Mesenchymal stem cell (in vitro differentiated cells and primary cell): Measurements from ENCODE around the gene PTRHD1.

Source experiments
- DNase-seq: peaks from one replicate; pipeline ENCODE4 v3.0.0-alpha.2; 2013
- H2AFZ ChIP-seq: one replicate; pipeline ENCODE4 v1.6.1; 2013; ENCODE audit warnings: low read depth, mild to moderate bottlenecking, control low read depth, inconsistent platforms, low read length, moderate library complexity
- H2AK5ac ChIP-seq: 2 replicates; pipeline ENCODE4 v1.6.1; 2013; ENCODE audit warnings: low read length, moderate library complexity, mild to moderate bottlenecking, inconsistent platforms; ENCODE audit not compliant: severe bottlenecking
- H2BK120ac ChIP-seq: one replicate; pipeline ENCODE4 v1.6.1; 2013; ENCODE audit warnings: low read depth, mild to moderate bottlenecking, inconsistent platforms, low read length, moderate library complexity
- H2BK12ac ChIP-seq, 2 experiments: one replicate each; pipeline ENCODE4 v1.6.1; 2013; ENCODE audit warnings: inconsistent platforms in 2 of 2, low read length in 2 of 2, mild to moderate bottlenecking in 2 of 2, moderate library complexity in 2 of 2, control low read depth in 1 of 2
- H2BK15ac ChIP-seq: one replicate; pipeline ENCODE4 v1.6.1; 2013; ENCODE audit warnings: mild to moderate bottlenecking, low read depth, inconsistent platforms; ENCODE audit not compliant: poor library complexity, severe bottlenecking
- H2BK5ac ChIP-seq: 2 replicates; pipeline ENCODE4 v1.6.1; 2013; ENCODE audit warnings: low read depth, mild to moderate bottlenecking, low read length, control low read depth, inconsistent platforms; ENCODE audit not compliant: poor library complexity, severe bottlenecking
- H3K14ac ChIP-seq, 2 experiments: one replicate each; pipeline ENCODE4 v1.6.1; 2013; ENCODE audit warnings: inconsistent platforms in 2 of 2, low read length in 2 of 2, control low read depth in 1 of 2, mild to moderate bottlenecking in 1 of 2, moderate library complexity in 1 of 2
- H3K18ac ChIP-seq, 2 experiments: one replicate each; pipeline ENCODE4 v1.6.1; 2013; ENCODE audit warnings: inconsistent platforms in 2 of 2, low read length in 2 of 2, control low read depth in 1 of 2, low read depth in 1 of 2, mild to moderate bottlenecking in 1 of 2
- H3K23ac ChIP-seq, 2 experiments: one replicate each; pipeline ENCODE4 v1.6.1; 2013; ENCODE audit warnings: inconsistent platforms in 2 of 2, low read length in 2 of 2, mild to moderate bottlenecking in 2 of 2, moderate library complexity in 2 of 2, control low read depth in 1 of 2
- H3K27ac ChIP-seq: 2 replicates; pipeline ENCODE4 v1.5.1; 2013; ENCODE audit warnings: mild to moderate bottlenecking, moderate library complexity, low read length, control low read depth, inconsistent platforms; ENCODE audit not compliant: poor library complexity, severe bottlenecking
- H3K27me3 ChIP-seq, 2 experiments: 2 replicates each; pipeline versions ENCODE4 v1.6.1 to v1.7.0; 2013; ENCODE audit warnings: low read length in 2 of 2, mild to moderate bottlenecking in 2 of 2, moderate library complexity in 2 of 2, control low read depth in 1 of 2, inconsistent platforms in 1 of 2; ENCODE audit not compliant: control insufficient read depth in 1 of 2, insufficient read depth in 1 of 2
- H3K36me3 ChIP-seq, 2 experiments: 2 replicates each; pipeline versions ENCODE4 v1.6.1 to v1.7.0; 2013; ENCODE audit warnings: low read length in 2 of 2, control low read depth in 1 of 2, inconsistent platforms in 1 of 2, low read depth in 1 of 2, mild to moderate bottlenecking in 1 of 2; ENCODE audit not compliant: insufficient read depth in 2 of 2, control insufficient read depth in 1 of 2
- H3K4ac ChIP-seq, 2 experiments: one replicate each; pipeline ENCODE4 v1.6.1; 2013; ENCODE audit warnings: inconsistent platforms in 2 of 2, low read length in 2 of 2, mild to moderate bottlenecking in 2 of 2, moderate library complexity in 2 of 2, control low read depth in 1 of 2, low read depth in 1 of 2
- H3K4me1 ChIP-seq: 2 replicates; pipeline ENCODE4 v1.6.1; 2013; ENCODE audit warnings: low read depth, low read length, control low read depth; ENCODE audit not compliant: control insufficient read depth, insufficient read depth
- H3K4me2 ChIP-seq: 2 replicates; pipeline ENCODE4 v1.6.1; 2013; ENCODE audit warnings: low read length, mild to moderate bottlenecking, inconsistent platforms; ENCODE audit not compliant: poor library complexity, severe bottlenecking
- H3K4me3 ChIP-seq, 2 experiments: 2 replicates each; pipeline versions ENCODE4 v1.5.1 to v1.7.0; 2013; ENCODE audit warnings: low read length in 2 of 2, mild to moderate bottlenecking in 2 of 2, control low read depth in 1 of 2, low read depth in 1 of 2; ENCODE audit not compliant: insufficient read depth in 1 of 2
- H3K79me1 ChIP-seq: replicated peaks from 2 replicates; pipeline ENCODE4 v1.6.1; 2013; ENCODE audit warnings: mild to moderate bottlenecking, control low read depth, low read length, inconsistent platforms; ENCODE audit not compliant: poor library complexity, severe bottlenecking
- H3K9ac ChIP-seq: 2 replicates; pipeline ENCODE4 v1.7.0; 2013; ENCODE audit warnings: mild to moderate bottlenecking, low read length, moderate library complexity
- H3K9me3 ChIP-seq: 2 replicates; pipeline ENCODE4 v1.7.0; 2013; ENCODE audit warnings: mild to moderate bottlenecking, low read length; ENCODE audit not compliant: control insufficient read depth
- H4K8ac ChIP-seq: one replicate; pipeline ENCODE4 v1.6.1; 2013; ENCODE audit warnings: inconsistent platforms, mild to moderate bottlenecking, low read length, moderate library complexity
- H4K91ac ChIP-seq: one replicate; pipeline ENCODE4 v1.6.1; 2013; ENCODE audit warnings: mild to moderate bottlenecking, low read length, inconsistent platforms
- WGBS: methylation state at CpG from one replicate; pipeline ENCODE4 v1.1.7; 2013; ENCODE audit warnings: mixed read lengths; 5-methylcytosine and 5-hydroxymethylcytosine counted together

PTRHD1 gene

GRCh38 chr2:24771061-24771460 lies 22.1 kb downstream of the PTRHD1 start:
- Histone ChIP-seq H2BK12ac (no peak overlapping the region), H2AK5ac (no peak overlapping the region), H2BK120ac (no peak overlapping the region), H3K27ac (no peak overlapping the region), H2BK5ac (no peak overlapping the region), H3K18ac (no peak overlapping the region), H3K9me3 (no peaks in the 10 kb centered on the region), H3K4me1 (no peaks in the 10 kb centered on the region), H3K14ac (no peak overlapping the region), H3K4ac (no peak overlapping the region), H3K27me3 (no peaks in the 10 kb centered on the region), H3K23ac (no peak overlapping the region), H3K36me3 (peaks cover 10 to 12% of the 10 kb centered on the region in 2 experiments), H2AFZ (no peak overlapping the region), H3K9ac (no peak overlapping the region), H3K4me2 (no peak overlapping the region), H3K79me1 (no peaks in the 10 kb centered on the region), H2BK15ac (no peak overlapping the region), H4K91ac (no peak overlapping the region), H3K4me3 (no peak overlapping the region), H4K8ac (no peak overlapping the region)
- no peak for DNase-seq
- WGBS: 74% methylated on average over 5 of the region's 5 CpGs

GRCh38 chr2:24768601-24769000 lies 24.6 kb downstream of the PTRHD1 start:
- Histone ChIP-seq H3K9ac (no peak overlapping the region), H3K36me3 (peaks cover 14 to 24% of the 10 kb centered on the region in 2 experiments), H3K9me3 (no peaks in the 10 kb centered on the region), H3K18ac (no peak overlapping the region), H2BK15ac (no peak overlapping the region), H4K91ac (no peak overlapping the region), H4K8ac (no peak overlapping the region), H2BK120ac (no peak overlapping the region), H2BK5ac (no peak overlapping the region), H3K14ac (no peak overlapping the region), H3K79me1 (no peaks in the 10 kb centered on the region), H2BK12ac (no peak overlapping the region), H2AFZ (no peak overlapping the region), H3K4me1 (no peaks in the 10 kb centered on the region), H2AK5ac (no peak overlapping the region), H3K23ac (no peak overlapping the region), H3K27ac (no peak overlapping the region), H3K4me3 (no peak overlapping the region), H3K4ac (no peak overlapping the region), H3K4me2 (no peak overlapping the region), H3K27me3 (no peaks in the 10 kb centered on the region)
- no peak for DNase-seq
- WGBS: 96% methylated on average over 7 of the region's 7 CpGs

GRCh38 chr2:24768013-24768412 lies 25.2 kb downstream of the PTRHD1 start:
- Histone ChIP-seq H4K8ac (no peak overlapping the region), H3K9ac (no peak overlapping the region), H2BK5ac (no peak overlapping the region), H3K27me3 (no peaks in the 10 kb centered on the region), H3K14ac (no peak overlapping the region), H3K4me2 (no peak overlapping the region), H3K18ac (no peak overlapping the region), H2BK12ac (no peak overlapping the region), H3K9me3 (no peaks in the 10 kb centered on the region), H3K4ac (no peak overlapping the region), H2BK120ac (no peak overlapping the region), H3K36me3 (peaks cover 15 to 24% of the 10 kb centered on the region in 2 experiments), H4K91ac (no peak overlapping the region), H2AK5ac (no peak overlapping the region), H2BK15ac (no peak overlapping the region), H3K4me1 (no peaks in the 10 kb centered on the region), H3K27ac (no peak overlapping the region), H3K23ac (no peak overlapping the region), H2AFZ (no peak overlapping the region), H3K4me3 (no peak overlapping the region), H3K79me1 (no peaks in the 10 kb centered on the region)
- DNase-seq: no peak
- 100% methylated on average over 4 of the region's 5 CpGs for WGBS

GRCh38 chr2:24766609-24767008 lies 26.6 kb downstream of the PTRHD1 start:
- no peaks in the 10 kb centered on the region for H3K27me3 ChIP-seq
- no peak overlapping the region for H3K4me2 ChIP-seq
- no peak for DNase-seq
- no peaks in the 10 kb centered on the region for H3K4me1 ChIP-seq
- no peak overlapping the region for H2AFZ ChIP-seq
- no peak overlapping the region for H4K8ac ChIP-seq
- no peak overlapping the region for H2AK5ac ChIP-seq
- H3K9me3 ChIP-seq: no peaks in the 10 kb centered on the region
- no peak overlapping the region for H2BK5ac ChIP-seq
- H3K27ac ChIP-seq: no peak overlapping the region
- H2BK12ac ChIP-seq: no peak overlapping the region
- H3K36me3 ChIP-seq: peaks cover 17 to 34% of the 10 kb centered on the region in 2 experiments
- no peaks in the 10 kb centered on the region for H3K79me1 ChIP-seq
- no peak overlapping the region for H3K14ac ChIP-seq
- H3K4ac ChIP-seq: no peak overlapping the region
- H2BK120ac ChIP-seq: no peak overlapping the region
- H2BK15ac ChIP-seq: no peak overlapping the region
- 75% methylated on average over 6 of the region's 6 CpGs for WGBS
- H3K4me3 ChIP-seq: no peak overlapping the region
- H4K91ac ChIP-seq: no peak overlapping the region
- H3K9ac ChIP-seq: no peak overlapping the region
- no peak overlapping the region for H3K18ac ChIP-seq
- H3K23ac ChIP-seq: no peak overlapping the region
